GM23338 (cell line): ENCODE results near the gene SUGCT. TPM values are rescaled to one million over a fixed set of nuclear protein-coding genes. Genes with fewer than 3 reads are reported as not detected.
"Not testable (repeated sequence)": the region's sequence is repeated elsewhere in the genome, so short reads cannot be mapped to it uniquely, and the experiment has no call there.

Experiments
- ATAC-seq: fragments of 200-7000 bp; cut with Tn5 transposase; 3 replicates; pipeline ENCODE4 v1.9.1; 2020
- DNase-seq: peaks from one replicate; pipeline ENCODE4 v3.0.0-alpha.2; 2015; ENCODE audit warnings: low spot score
- H2AFZ ChIP-seq: fragments of 200-600 bp; sonication (generic); 2 replicates; pipeline ENCODE4 v1.8.0; 2016; ENCODE audit warnings: antibody characterized with exemption, mild to moderate bottlenecking, moderate library complexity
- H3F3A ChIP-seq: fragments of 200-600 bp; sonication (generic); replicated peaks from 2 replicates; pipeline ENCODE4 v1.8.0; 2017; ENCODE audit warnings: antibody characterized with exemption, mixed run types, low read depth
- H3K27ac ChIP-seq: fragments of 200-600 bp; sonication (generic); 2 replicates; pipeline ENCODE4 v1.6.1; 2016; ENCODE audit warnings: low read depth
- H3K27me3 ChIP-seq: fragments of 200-600 bp; sonication (generic); 2 replicates; pipeline ENCODE4 v1.8.0; 2016; ENCODE audit warnings: mild to moderate bottlenecking, mixed run types, moderate library complexity; ENCODE audit not compliant: insufficient read depth
- H3K36me3 ChIP-seq: fragments of 200-600 bp; sonication (generic); 2 replicates; pipeline ENCODE4 v1.8.0; 2016; ENCODE audit warnings: mild to moderate bottlenecking; ENCODE audit not compliant: insufficient read depth
- H3K4me1 ChIP-seq: fragments of 200-600 bp; sonication (generic); 2 replicates; pipeline ENCODE4 v1.8.0; 2016; ENCODE audit warnings: mild to moderate bottlenecking, moderate library complexity; ENCODE audit not compliant: insufficient read depth
- H3K4me2 ChIP-seq: fragments of 200-600 bp; sonication (generic); 2 replicates; pipeline ENCODE4 v1.7.1; 2017; ENCODE audit warnings: mixed run types
- H3K4me3 ChIP-seq: fragments of 200-600 bp; sonication (generic); 2 replicates; pipeline ENCODE4 v1.6.1; 2016; ENCODE audit warnings: mixed run types
- H3K79me2 ChIP-seq: fragments of 200-600 bp; sonication (generic); replicated peaks from 2 replicates; pipeline ENCODE4 v1.8.0; 2017; ENCODE audit warnings: mild to moderate bottlenecking; ENCODE audit not compliant: insufficient read depth
- H3K9me2 ChIP-seq: fragments of 200-600 bp; sonication (generic); 2 replicates; pipeline ENCODE4 v1.8.0; 2017; ENCODE audit not compliant: insufficient read depth
- H4K20me1 ChIP-seq: fragments of 200-600 bp; sonication (generic); replicated peaks from 2 replicates; pipeline ENCODE4 v1.8.0; 2017; ENCODE audit warnings: mild to moderate bottlenecking; ENCODE audit not compliant: insufficient read depth
- H3K27ac Mint-ChIP-seq: 2 replicates; pipeline ENCODE4 v1.8.0; 2020; ENCODE audit warnings: inconsistent platforms, mild to moderate bottlenecking, moderate library complexity, mixed read lengths
- H3K27me3 Mint-ChIP-seq: 3 replicates; pipeline ENCODE4 v1.8.0; 2022; ENCODE audit warnings: low read depth, mild to moderate bottlenecking, moderate library complexity, mixed read lengths, inconsistent platforms; ENCODE audit not compliant: insufficient read depth, poor library complexity
- H3K36me3 Mint-ChIP-seq: 3 replicates; pipeline ENCODE4 v1.8.0; 2021; ENCODE audit warnings: low read depth, mild to moderate bottlenecking, inconsistent platforms, moderate library complexity, mixed read lengths
- H3K4me1 Mint-ChIP-seq: 3 replicates; pipeline ENCODE4 v1.8.0; 2020; ENCODE audit warnings: mild to moderate bottlenecking, inconsistent platforms, mixed read lengths
- H3K4me3 Mint-ChIP-seq: 3 replicates; pipeline ENCODE4 v1.8.0; 2021; ENCODE audit warnings: moderate library complexity, mild to moderate bottlenecking, inconsistent platforms, mixed read lengths
- H3K9me3 Mint-ChIP-seq: 3 replicates; pipeline ENCODE4 v1.8.0; 2020; ENCODE audit warnings: moderate library complexity, mild to moderate bottlenecking, inconsistent platforms, mixed read lengths
- CTCF ChIP-seq, 2 experiments: fragments of 200-600 bp in 1 of 2; sonication (generic) in 1 of 2; conservative IDR thresholded peaks; 2 replicates each; pipeline versions ENCODE4 v1.5.1 to v1.6.1; 2016 to 2017; ENCODE audit warnings: antibody characterized with exemption in 2 of 2, low read depth in 2 of 2, mild to moderate bottlenecking in 2 of 2, moderate library complexity in 1 of 2
- EZH2 ChIP-seq: fragments of 200-600 bp; sonication (generic); IDR thresholded peaks from one replicate; pipeline ENCODE4 v1.8.0; 2017; ENCODE audit warnings: antibody characterized with exemption, mild to moderate bottlenecking, low read depth; ENCODE audit not compliant: unreplicated experiment
- EZH2phosphoT487 ChIP-seq: fragments of 200-600 bp; sonication (generic); IDR thresholded peaks from one replicate; pipeline ENCODE4 v1.8.1; 2018; ENCODE audit warnings: antibody characterized with exemption; ENCODE audit not compliant: unreplicated experiment
- POLR2AphosphoS5 ChIP-seq: IDR thresholded peaks from 2 replicates; pipeline ENCODE4 v1.6.1; 2016; ENCODE audit warnings: antibody characterized with exemption, low read depth
- polyA plus RNA-seq: library from polyadenylated mRNA; unstranded; fragments of >200 nt; fragmentation: Nextera tagmentation; extraction: Ambion mirVana; gene quantifications from 2 replicates; pipeline ENCODE4 v1.2.1, GENCODE V29; 2016
- total RNA-seq: library from RNA; depleted of rRNA; stranded (reverse); fragments of >200 nt; shearing (Covaris generic); gene quantifications from 2 replicates; pipeline ENCODE4 v1.2.3, GENCODE V29; 2014
- TF ChIP-seq, protein P1 (sequence below): IDR thresholded peaks from one replicate; pipeline ENCODE4 v1.6.1; 2018; ENCODE audit warnings: antibody characterized with exemption; ENCODE audit not compliant: unreplicated experiment

Gene SUGCT
- total and polyA plus RNA-seq, 2 experiments from 2014 or later = 4.2 to 5.6 TPM

GRCh38 chr7:40253444-40253843 is 118.6 kb downstream of the SUGCT start:
- H3K27ac ChIP-seq, H3K27me3 Mint-ChIP-seq, H3K27ac Mint-ChIP-seq, H3K36me3 Mint-ChIP-seq, H4K20me1 ChIP-seq, H3K9me2 ChIP-seq, H3K4me3 Mint-ChIP-seq, H2AFZ ChIP-seq, H3F3A ChIP-seq, H3K4me1 ChIP-seq, H3K36me3 ChIP-seq, H3K9me3 Mint-ChIP-seq, H3K4me3 ChIP-seq, H3K4me1 Mint-ChIP-seq, H3K4me2 ChIP-seq, H3K27me3 ChIP-seq, H3K79me2 ChIP-seq: not testable (repeated sequence)
- DNase-seq (peak; percentile 46), ATAC-seq (peak; percentile 45; the same call in 1 of the 3 replicates)
- TF ChIP-seq CTCF (conservative IDR thresholded peaks at IDR 0.05; ENCODE audit: low read depth in 2 of 2) = peak; percentile 45

GRCh38 chr7:40263752-40264390 is 129.1 kb downstream of the SUGCT start:
- Histone ChIP-seq H2AFZ (no peak overlapping the region), H3K36me3 (no peaks in the 10 kb centered on the region), H3K27me3 (no peaks in the 10 kb centered on the region), H3K9me2 (no peaks in the 10 kb centered on the region), H3K4me1 (no peaks in the 10 kb centered on the region), H3K79me2 (no peaks in the 10 kb centered on the region), H4K20me1 (no peaks in the 10 kb centered on the region), H3F3A (no peaks in the 10 kb centered on the region), H3K4me2 (no peak overlapping the region), H3K27ac (no peak overlapping the region), H3K4me3 (no peak overlapping the region)
- no peaks in the 10 kb centered on the region for H3K9me3 Mint-ChIP-seq
- no peaks in the 10 kb centered on the region for H3K27me3 Mint-ChIP-seq
- TF ChIP-seq, protein P1, sequence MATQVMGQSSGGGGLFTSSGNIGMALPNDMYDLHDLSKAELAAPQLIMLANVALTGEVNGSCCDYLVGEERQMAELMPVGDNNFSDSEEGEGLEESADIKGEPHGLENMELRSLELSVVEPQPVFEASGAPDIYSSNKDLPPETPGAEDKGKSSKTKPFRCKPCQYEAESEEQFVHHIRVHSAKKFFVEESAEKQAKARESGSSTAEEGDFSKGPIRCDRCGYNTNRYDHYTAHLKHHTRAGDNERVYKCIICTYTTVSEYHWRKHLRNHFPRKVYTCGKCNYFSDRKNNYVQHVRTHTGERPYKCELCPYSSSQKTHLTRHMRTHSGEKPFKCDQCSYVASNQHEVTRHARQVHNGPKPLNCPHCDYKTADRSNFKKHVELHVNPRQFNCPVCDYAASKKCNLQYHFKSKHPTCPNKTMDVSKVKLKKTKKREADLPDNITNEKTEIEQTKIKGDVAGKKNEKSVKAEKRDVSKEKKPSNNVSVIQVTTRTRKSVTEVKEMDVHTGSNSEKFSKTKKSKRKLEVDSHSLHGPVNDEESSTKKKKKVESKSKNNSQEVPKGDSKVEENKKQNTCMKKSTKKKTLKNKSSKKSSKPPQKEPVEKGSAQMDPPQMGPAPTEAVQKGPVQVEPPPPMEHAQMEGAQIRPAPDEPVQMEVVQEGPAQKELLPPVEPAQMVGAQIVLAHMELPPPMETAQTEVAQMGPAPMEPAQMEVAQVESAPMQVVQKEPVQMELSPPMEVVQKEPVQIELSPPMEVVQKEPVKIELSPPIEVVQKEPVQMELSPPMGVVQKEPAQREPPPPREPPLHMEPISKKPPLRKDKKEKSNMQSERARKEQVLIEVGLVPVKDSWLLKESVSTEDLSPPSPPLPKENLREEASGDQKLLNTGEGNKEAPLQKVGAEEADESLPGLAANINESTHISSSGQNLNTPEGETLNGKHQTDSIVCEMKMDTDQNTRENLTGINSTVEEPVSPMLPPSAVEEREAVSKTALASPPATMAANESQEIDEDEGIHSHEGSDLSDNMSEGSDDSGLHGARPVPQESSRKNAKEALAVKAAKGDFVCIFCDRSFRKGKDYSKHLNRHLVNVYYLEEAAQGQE = no peak
- no peak for TF ChIP-seq POLR2AphosphoS5
- H3K4me3 Mint-ChIP-seq = no peak overlapping the region
- no peak for ATAC-seq
- H3K27ac Mint-ChIP-seq = no peak overlapping the region
- H3K4me1 Mint-ChIP-seq = no peaks in the 10 kb centered on the region
- DNase-seq = no peak
- H3K36me3 Mint-ChIP-seq = no peaks in the 10 kb centered on the region

GRCh38 chr7:40267583-40267982 is 132.8 kb downstream of the SUGCT start:
- DNase-seq (no peak), ATAC-seq (no peak)
- Histone ChIP-seq H3K9me2 (no peaks in the 10 kb centered on the region), H3K4me3 (no peak overlapping the region), H3K4me1 (no peaks in the 10 kb centered on the region), H2AFZ (no peak overlapping the region), H3K36me3 (no peaks in the 10 kb centered on the region), H4K20me1 (no peaks in the 10 kb centered on the region), H3K27ac (no peak overlapping the region), H3K4me2 (no peak overlapping the region), H3K27me3 (no peaks in the 10 kb centered on the region), H3K79me2 (no peaks in the 10 kb centered on the region), H3F3A (no peaks in the 10 kb centered on the region)
- Mint-ChIP-seq H3K27me3 (no peaks in the 10 kb centered on the region), H3K36me3 (no peaks in the 10 kb centered on the region), H3K27ac (no peak overlapping the region), H3K4me3 (no peak overlapping the region), H3K9me3 (no peaks in the 10 kb centered on the region), H3K4me1 (no peaks in the 10 kb centered on the region)
- TF ChIP-seq EZH2 = no peak
- TF ChIP-seq EZH2phosphoT487 = no peak

DNA sequence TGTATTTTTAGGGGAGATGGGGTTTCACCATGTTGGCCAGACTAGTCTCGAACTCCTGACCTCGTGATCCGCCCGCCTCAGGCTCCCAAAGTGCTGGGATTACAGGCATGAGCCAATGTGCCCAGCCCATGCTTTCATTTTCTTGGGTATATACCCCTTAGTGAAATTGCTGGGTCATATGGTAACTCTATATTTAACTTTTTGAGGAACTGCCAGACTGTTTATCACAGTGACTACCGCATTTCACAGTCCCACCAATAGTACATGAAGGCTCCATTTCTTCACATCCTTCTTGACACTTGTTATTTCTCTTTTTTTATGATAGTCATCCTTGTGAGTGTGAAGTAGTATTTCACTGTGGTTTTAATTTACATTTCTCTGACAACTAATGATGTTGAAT is 134.0 kb downstream of the SUGCT start:
- not testable (repeated sequence) for H3K4me2 ChIP-seq

More for the DNA sequence above, 134.0 kb downstream of the SUGCT start:
- not testable (repeated sequence) for ATAC-seq, H3K9me3 Mint-ChIP-seq, H3K27ac Mint-ChIP-seq, H3K36me3 Mint-ChIP-seq, H3F3A ChIP-seq, H4K20me1 ChIP-seq, H3K36me3 ChIP-seq, H2AFZ ChIP-seq, H3K27me3 ChIP-seq, H3K27ac ChIP-seq, H3K27me3 Mint-ChIP-seq, DNase-seq, H3K79me2 ChIP-seq, H3K4me1 Mint-ChIP-seq, H3K4me3 Mint-ChIP-seq, H3K9me2 ChIP-seq, H3K4me3 ChIP-seq, H3K4me1 ChIP-seq
